NCI-H82 (cell line): ENCODE results near the gene TRPV4.

Experiments used
- DNase-seq: peaks from one replicate; lab custom pipeline; 2025; lab: John Stamatoyannopoulos, UW

Gene TRPV4

GRCh38 chr12:109776624-109777023 lies 56.6 kb downstream of the TRPV4 start:
- DNase-seq, result no peak

GRCh38 chr12:109775172-109775881 lies 57.9 kb downstream of the TRPV4 start:
- DNase-seq, result peak; percentile 90

GRCh38 chr12:109773384-109774011 lies 59.7 kb downstream of the TRPV4 start:
- DNase-seq, result no peak

- DNase-seq, result no peak
Observed at GRCh38 chr12:109772622-109773321, 60.4 kb downstream of the TRPV4 start.

GRCh38 chr12:109771746-109772621 lies 61.2 kb downstream of the TRPV4 start:
- no peak for DNase-seq

GRCh38 chr12:109770861-109771670 lies 62.1 kb downstream of the TRPV4 start:
- no peak for DNase-seq

GRCh38 chr12:109770104-109770860 lies 62.9 kb downstream of the TRPV4 start:
- no peak for DNase-seq

GRCh38 chr12:109768901-109769670 lies 64.1 kb downstream of the TRPV4 start:
- no peak for DNase-seq

- DNase-seq, result no peak
Observed at GRCh38 chr12:109767991-109768900, 65.0 kb downstream of the TRPV4 start.

- no peak for DNase-seq
Observed at GRCh38 chr12:109767456-109767855, 65.7 kb downstream of the TRPV4 start.

GRCh38 chr12:109766251-109766778 lies 66.9 kb downstream of the TRPV4 start:
- DNase-seq, result no peak

- DNase-seq, result no peak
Observed at GRCh38 chr12:109765446-109765810, 67.8 kb downstream of the TRPV4 start.

GRCh38 chr12:109764776-109765445 lies 68.3 kb downstream of the TRPV4 start:
- no peak for DNase-seq

GRCh38 chr12:109764123-109764522 lies 69.1 kb downstream of the TRPV4 start:
- peak; percentile 30 for DNase-seq

GRCh38 chr12:109763201-109763841 lies 69.9 kb downstream of the TRPV4 start:
- DNase-seq, result no peak

- no peak for DNase-seq
Observed at GRCh38 chr12:109762673-109763191, 70.5 kb downstream of the TRPV4 start.

- DNase-seq, result no peak
Observed at GRCh38 chr12:109762071-109762672, 71.0 kb downstream of the TRPV4 start.
